GM23248 (cell line): ENCODE measurements around the gene NCKAP5L. TPM values are rescaled to one million over a fixed set of nuclear protein-coding genes. Genes with fewer than 3 reads are reported as not detected.

Experiments used
- DNase-seq: peaks from one replicate; pipeline ENCODE4 v3.0.0-alpha.2; 2015
- H2AFZ ChIP-seq: fragments of 200-600 bp; sonication (generic); 2 replicates; pipeline ENCODE4 v1.6.1; 2016; ENCODE audit warnings: antibody characterized with exemption
- H3F3A ChIP-seq: fragments of 200-600 bp; sonication (generic); 2 replicates; pipeline ENCODE4 v1.6.1; 2016; ENCODE audit warnings: mild to moderate bottlenecking, antibody characterized with exemption, mixed run types; ENCODE audit not compliant: insufficient read depth
- H3K27ac ChIP-seq: fragments of 200-600 bp; sonication (generic); 2 replicates; pipeline ENCODE4 v1.5.1; 2016; ENCODE audit warnings: mild to moderate bottlenecking
- H3K27me3 ChIP-seq: fragments of 200-600 bp; sonication (generic); replicated peaks from 2 replicates; pipeline ENCODE4 v1.6.1; 2016; ENCODE audit warnings: mild to moderate bottlenecking; ENCODE audit not compliant: insufficient read depth
- H3K36me3 ChIP-seq: fragments of 200-600 bp; sonication (generic); 2 replicates; pipeline ENCODE4 v1.6.1; 2016; ENCODE audit warnings: low read depth, mild to moderate bottlenecking
- H3K4me1 ChIP-seq: fragments of 200-600 bp; sonication (generic); 2 replicates; pipeline ENCODE4 v1.6.1; 2016; ENCODE audit warnings: mild to moderate bottlenecking; ENCODE audit not compliant: insufficient read depth
- H3K4me2 ChIP-seq: fragments of 200-600 bp; sonication (generic); one replicate; pipeline ENCODE4 v1.6.1; 2016; ENCODE audit warnings: mild to moderate bottlenecking; ENCODE audit not compliant: unreplicated experiment
- H3K4me3 ChIP-seq: fragments of 200-600 bp; sonication (generic); 2 replicates; pipeline ENCODE4 v1.5.1; 2016; ENCODE audit warnings: mild to moderate bottlenecking
- H3K79me2 ChIP-seq: fragments of 200-600 bp; sonication (generic); 2 replicates; pipeline ENCODE4 v1.6.1; 2016; ENCODE audit warnings: mild to moderate bottlenecking; ENCODE audit not compliant: insufficient read depth
- H3K9ac ChIP-seq: fragments of 200-600 bp; sonication (generic); 2 replicates; pipeline ENCODE4 v1.6.1; 2016; ENCODE audit warnings: mild to moderate bottlenecking
- H3K9me2 ChIP-seq: fragments of 200-600 bp; sonication (generic); 2 replicates; pipeline ENCODE4 v1.6.1; 2016; ENCODE audit warnings: mixed run types, mild to moderate bottlenecking, moderate library complexity; ENCODE audit not compliant: insufficient read depth
- H3K9me3 ChIP-seq: fragments of 200-600 bp; sonication (generic); one replicate; pipeline ENCODE4 v1.6.1; 2017; ENCODE audit warnings: low read depth
- H4K20me1 ChIP-seq: fragments of 200-600 bp; sonication (generic); 2 replicates; pipeline ENCODE4 v1.6.0; 2016; ENCODE audit not compliant: insufficient read depth
- EZH2 ChIP-seq: fragments of 200-600 bp; sonication (generic); IDR thresholded peaks from 2 replicates; pipeline ENCODE4 v1.6.1; 2018; ENCODE audit warnings: antibody characterized with exemption, mild to moderate bottlenecking; ENCODE audit not compliant: insufficient read depth, poor library complexity, severe bottlenecking
- EZH2phosphoT487 ChIP-seq: fragments of 200-600 bp; sonication (generic); IDR thresholded peaks from 2 replicates; pipeline ENCODE4 v1.6.1; 2018; ENCODE audit warnings: antibody characterized with exemption, moderate library complexity, mild to moderate bottlenecking, low read depth; ENCODE audit not compliant: insufficient read depth
- WGBS, 2 experiments: methylation state at CpG; one replicate each; pipeline ENCODE4 v1.1.6; 2015 to 2017; ENCODE audit warnings: low lambda C conversion rate in 2 of 2, low coverage in 1 of 2; ENCODE audit errors: missing lambda C conversion rate in 2 of 2; 5-methylcytosine and 5-hydroxymethylcytosine counted together
- in situ Hi-C: fragments of 300-500 bp; cut with MboI; formaldehyde crosslinking; loops from 2 replicates; pipeline ENCODE4 v1.15.0; 2020
- polyA plus RNA-seq: library from polyadenylated mRNA; unstranded; fragments of >200 nt; fragmentation: Nextera tagmentation; extraction: Ambion mirVana; gene quantifications from 2 replicates; pipeline ENCODE4 v1.2.1, GENCODE V29; 2016
- total RNA-seq: library from RNA; depleted of rRNA; stranded (reverse); fragments of >200 nt; shearing (Covaris generic); gene quantifications from 2 replicates; pipeline ENCODE4 v1.2.3, GENCODE V29; 2014

NCKAP5L gene
- total and polyA plus RNA-seq, 2 experiments from 2014 or later = 14.1 to 28.4 TPM

GRCh38 chr12:49792976-49793580 is 35.1 kb downstream of the NCKAP5L start:
- Histone ChIP-seq H3K27ac (no peak overlapping the region), H3K9me3 (no peaks in the 10 kb centered on the region), H3F3A (0 out of 2 replicates have a peak, but pooled peaks cover 5% of the 10 kb centered on the region), H3K4me1 (no peaks in the 10 kb centered on the region), H4K20me1 (no peaks in the 10 kb centered on the region), H3K27me3 (no peaks in the 10 kb centered on the region), H3K4me2 (no peak overlapping the region), H3K9ac (no peak overlapping the region), H3K4me3 (no peak overlapping the region), H3K36me3 (peaks cover 15% of the 10 kb centered on the region), H3K79me2 (no peaks in the 10 kb centered on the region), H2AFZ (no peak overlapping the region), H3K9me2 (no peaks in the 10 kb centered on the region)
- TF ChIP-seq EZH2phosphoT487 = no peak
- TF ChIP-seq EZH2 = no peak
- WGBS, 2 experiments = 81% methylated on average over 10 to 11 of the region's 11 CpGs
- in situ Hi-C loops = no loop called here
- DNase-seq = no peak

- H4K20me1 ChIP-seq = no peaks in the 10 kb centered on the region
- in situ Hi-C loops = no loop called here
- H3K4me1 ChIP-seq = no peaks in the 10 kb centered on the region
- peaks cover 22% of the 10 kb centered on the region for H3K36me3 ChIP-seq
- H3F3A ChIP-seq = peaks cover 12% of the 10 kb centered on the region; the same call in 1 of the 2 replicates
- no peak overlapping the region for H3K4me3 ChIP-seq
- H3K9ac ChIP-seq = no peak overlapping the region
- WGBS, 2 experiments = 90 to 93% methylated on average over 12 to 20 of the region's 20 CpGs
- H3K9me3 ChIP-seq = no peaks in the 10 kb centered on the region
- no peak overlapping the region for H3K4me2 ChIP-seq
- H3K27me3 ChIP-seq = no peaks in the 10 kb centered on the region
- DNase-seq = no peak
- H3K79me2 ChIP-seq = no peaks in the 10 kb centered on the region
- H3K27ac ChIP-seq = no peak overlapping the region
- TF ChIP-seq EZH2phosphoT487 (no peak), EZH2 (no peak)
- no peaks in the 10 kb centered on the region for H3K9me2 ChIP-seq
- no peak overlapping the region for H2AFZ ChIP-seq
Observed at GRCh38 chr12:49792181-49792970, 35.8 kb downstream of the NCKAP5L start.

- Histone ChIP-seq H3K9me2 (no peaks in the 10 kb centered on the region), H3K4me3 (no peak overlapping the region), H3K36me3 (peaks cover 22% of the 10 kb centered on the region), H3K79me2 (no peaks in the 10 kb centered on the region), H3K27ac (no peak overlapping the region), H3K27me3 (no peaks in the 10 kb centered on the region), H3K4me1 (no peaks in the 10 kb centered on the region), H2AFZ (no peak overlapping the region), H3F3A (peaks cover 16% of the 10 kb centered on the region; the same call in 1 of the 2 replicates), H4K20me1 (no peaks in the 10 kb centered on the region), H3K4me2 (no peak overlapping the region), H3K9me3 (no peaks in the 10 kb centered on the region), H3K9ac (no peak overlapping the region)
- no peak for TF ChIP-seq EZH2phosphoT487
- no peak for TF ChIP-seq EZH2
- DNase-seq = no peak
- WGBS, 2 experiments = 86 to 93% methylated on average over 13 to 23 of the region's 23 CpGs
- in situ Hi-C loops = no loop called here
Observed at GRCh38 chr12:49791700-49792099, 36.5 kb downstream of the NCKAP5L start.

DNA sequence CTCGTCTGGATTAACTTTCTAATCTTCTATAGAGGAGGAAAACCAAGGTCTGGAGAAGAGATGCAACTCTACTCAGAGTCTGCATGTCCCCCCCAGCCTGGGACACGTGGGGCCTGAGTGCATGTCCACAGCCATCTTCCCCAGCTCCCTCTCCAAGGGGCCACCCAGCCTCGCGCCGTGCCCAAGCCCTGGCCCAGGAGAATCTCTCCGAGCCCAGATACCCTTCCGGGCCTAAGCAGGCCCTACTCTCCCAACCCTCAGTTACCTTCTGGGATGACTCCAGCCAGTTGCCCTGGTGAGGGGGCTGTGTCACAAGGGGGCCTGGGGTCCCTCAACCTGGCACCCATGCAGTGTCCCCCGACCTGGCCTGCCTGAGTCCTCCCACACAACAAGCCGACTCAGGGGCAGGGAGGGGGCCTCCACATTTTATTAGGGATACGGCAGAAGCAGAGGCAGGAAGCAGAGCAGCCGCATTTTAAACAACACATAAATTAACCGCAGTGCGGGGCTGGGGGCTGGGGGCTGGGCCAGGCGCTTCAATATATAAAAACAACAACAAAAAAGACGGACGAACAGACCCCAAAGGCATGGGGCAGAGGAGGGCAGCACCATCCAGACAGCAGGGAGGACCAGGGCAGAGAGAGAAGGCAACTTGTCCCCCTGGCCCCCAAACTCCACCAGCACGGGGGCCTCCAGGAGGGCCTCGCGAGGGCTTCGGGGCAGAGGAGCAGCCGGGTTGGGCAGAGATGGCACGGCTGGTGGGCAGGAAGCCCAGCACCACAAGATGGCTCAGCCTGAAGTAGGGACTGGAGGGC is 37.3 kb downstream of the NCKAP5L start:
- Histone ChIP-seq H3K4me3 (no peak overlapping the region), H3F3A (peaks cover 16% of the 10 kb centered on the region; the same call in 1 of the 2 replicates), H3K9me3 (no peaks in the 10 kb centered on the region), H3K4me1 (no peaks in the 10 kb centered on the region), H3K4me2 (no peak overlapping the region), H3K27me3 (no peaks in the 10 kb centered on the region), H2AFZ (no peak overlapping the region), H4K20me1 (no peaks in the 10 kb centered on the region), H3K79me2 (no peaks in the 10 kb centered on the region), H3K27ac (no peak overlapping the region), H3K36me3 (peaks cover 22% of the 10 kb centered on the region), H3K9me2 (no peaks in the 10 kb centered on the region), H3K9ac (no peak overlapping the region)
- no peak for TF ChIP-seq EZH2phosphoT487
- no peak for TF ChIP-seq EZH2
- in situ Hi-C loops = no loop called here
- DNase-seq = no peak
- WGBS, 2 experiments = 72 to 73% methylated on average over 22 of the region's 22 CpGs
